HG02840 (cell line): ENCODE results near the gene PRUNE1.

Experiments
- ATAC-seq: cut with Tn5 transposase; IDR thresholded peaks from one replicate; pipeline ENCODE4 v1.9.1; 2021; ENCODE audit warnings: mild to moderate bottlenecking, moderate library complexity, moderate number of reproducible peaks; ENCODE audit not compliant: unreplicated experiment, low FRiP score

Gene PRUNE1, protein sequence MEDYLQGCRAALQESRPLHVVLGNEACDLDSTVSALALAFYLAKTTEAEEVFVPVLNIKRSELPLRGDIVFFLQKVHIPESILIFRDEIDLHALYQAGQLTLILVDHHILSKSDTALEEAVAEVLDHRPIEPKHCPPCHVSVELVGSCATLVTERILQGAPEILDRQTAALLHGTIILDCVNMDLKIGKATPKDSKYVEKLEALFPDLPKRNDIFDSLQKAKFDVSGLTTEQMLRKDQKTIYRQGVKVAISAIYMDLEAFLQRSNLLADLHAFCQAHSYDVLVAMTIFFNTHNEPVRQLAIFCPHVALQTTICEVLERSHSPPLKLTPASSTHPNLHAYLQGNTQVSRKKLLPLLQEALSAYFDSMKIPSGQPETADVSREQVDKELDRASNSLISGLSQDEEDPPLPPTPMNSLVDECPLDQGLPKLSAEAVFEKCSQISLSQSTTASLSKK

DNA sequence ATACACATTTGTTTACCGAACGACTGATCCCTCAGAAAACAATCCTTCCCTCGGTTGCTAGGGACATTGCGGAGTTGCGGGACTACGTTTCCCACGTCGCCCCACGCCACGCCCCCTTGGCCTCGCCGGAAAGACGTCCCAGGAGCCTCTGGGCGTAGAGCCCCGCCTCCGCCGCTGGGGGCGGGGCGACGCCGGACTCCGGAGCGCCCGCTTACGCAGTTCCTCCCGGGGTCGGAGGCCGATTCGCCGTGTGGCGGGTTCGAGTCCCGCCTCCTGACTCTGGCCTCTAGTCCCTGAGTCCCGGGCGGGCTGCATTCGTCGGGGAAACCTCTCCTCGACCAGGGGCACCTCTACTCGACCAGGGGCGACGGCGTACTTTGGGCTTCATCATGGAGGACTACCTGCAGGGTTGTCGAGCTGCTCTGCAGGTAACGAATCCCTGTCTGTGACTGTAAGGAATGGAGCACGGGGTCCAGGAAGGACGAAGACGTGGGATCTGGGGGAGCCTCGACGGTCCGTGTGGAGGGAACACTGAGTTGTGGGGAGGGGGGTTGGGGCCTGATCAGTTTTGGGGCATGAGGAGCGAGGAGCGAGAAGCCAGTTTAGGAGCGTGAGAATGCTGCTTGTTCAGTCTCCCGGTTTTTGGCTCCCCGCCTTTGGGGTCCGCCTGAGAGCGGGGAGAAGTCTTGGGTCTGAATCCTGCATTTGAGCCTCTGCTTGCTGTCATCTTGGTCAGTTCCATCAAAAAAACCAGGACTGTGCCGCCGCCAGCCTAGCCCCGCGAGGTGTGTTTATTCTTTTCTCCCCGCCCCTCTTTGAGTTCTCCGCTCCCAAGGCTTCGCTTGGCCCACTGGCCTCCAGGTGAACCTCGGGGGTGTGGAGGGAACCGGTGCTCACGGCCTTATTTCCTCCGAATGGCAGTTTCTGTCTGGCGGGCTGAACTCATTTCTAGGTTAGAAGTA lies at the start of gene PRUNE1:
Gene PRUNE1 (plus strand): TSS at position 206 of the 962 bp plus-strand sequence. CDS start 184 bp downstream, at position 390.
- peak; percentile 63 for ATAC-seq

DNA sequence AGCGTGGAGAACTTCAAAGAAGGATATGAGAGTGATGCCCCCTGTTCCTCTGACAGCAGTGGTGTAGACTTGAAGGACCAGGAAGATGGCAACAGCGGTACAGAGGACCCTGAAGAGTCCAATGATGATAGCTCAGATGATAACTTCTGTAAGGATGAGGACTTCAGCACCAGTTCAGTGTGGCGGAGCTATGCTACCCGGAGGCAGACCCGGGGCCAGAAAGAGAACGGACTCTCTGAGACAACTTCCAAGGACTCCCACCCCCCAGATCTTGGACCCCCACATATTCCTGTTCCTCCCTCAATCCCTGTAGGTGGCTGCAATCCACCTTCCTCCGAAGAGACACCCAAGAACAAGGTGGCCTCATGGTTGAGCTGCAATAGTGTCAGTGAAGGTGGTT lies 47.6 kb upstream of the PRUNE1 start:
- ATAC-seq = no peak

DNA sequence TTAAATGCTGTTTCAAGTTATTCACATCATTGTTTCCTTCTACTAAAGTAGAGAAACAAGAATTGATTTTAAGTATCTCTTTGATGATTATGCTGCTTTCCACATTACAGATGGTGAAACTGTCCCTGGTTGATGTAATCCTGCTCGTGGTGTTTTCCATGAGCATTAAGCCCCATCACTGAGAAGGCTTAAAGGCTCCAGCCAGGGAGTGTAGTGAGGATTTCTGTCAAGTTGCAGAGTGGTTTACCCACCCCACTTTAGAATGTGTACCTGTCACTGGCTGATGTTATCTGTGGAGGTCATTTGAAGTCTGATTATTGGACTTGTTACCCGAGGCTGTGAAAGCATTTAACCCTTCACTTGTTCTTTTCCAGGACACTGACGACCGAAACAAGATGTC lies 46.5 kb upstream of the PRUNE1 start:
- no peak for ATAC-seq

DNA sequence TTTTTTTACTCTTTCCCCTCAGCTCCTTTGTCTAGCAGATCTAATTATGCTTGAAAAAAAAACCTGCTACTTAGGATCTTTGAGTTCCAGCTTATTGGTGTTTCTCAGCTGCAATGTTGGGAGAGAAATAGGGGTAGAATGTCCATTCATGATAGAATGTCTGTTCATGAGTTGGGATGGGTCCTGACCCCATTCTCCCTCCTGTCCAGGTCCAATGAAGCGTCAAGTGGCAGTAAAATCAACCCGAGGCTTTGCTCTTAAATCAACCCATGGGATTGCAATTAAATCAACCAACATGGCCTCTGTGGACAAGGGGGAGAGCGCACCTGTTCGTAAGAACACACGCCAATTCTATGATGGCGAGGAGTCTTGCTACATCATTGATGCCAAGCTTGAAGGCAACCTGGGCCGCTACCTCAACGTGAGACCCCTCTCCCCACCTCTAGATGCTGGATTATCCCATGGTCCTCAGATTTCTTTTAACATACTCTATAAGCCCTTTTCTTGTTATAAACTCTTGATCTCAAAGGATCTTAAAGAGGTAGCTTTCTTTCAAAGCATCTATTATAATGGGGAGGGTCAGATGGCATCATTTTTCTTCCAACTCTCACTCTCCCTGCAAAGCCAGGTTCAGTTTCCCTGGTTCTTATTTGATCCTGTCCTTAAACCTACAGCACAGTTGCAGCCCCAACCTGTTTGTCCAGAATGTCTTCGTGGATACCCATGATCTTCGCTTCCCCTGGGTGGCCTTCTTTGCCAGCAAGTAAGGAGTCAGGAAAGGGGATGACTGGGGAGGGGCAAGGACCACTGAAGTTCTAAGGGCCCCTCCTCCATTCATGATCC lies 44.7 kb upstream of the PRUNE1 start:
- ATAC-seq = no peak

DNA sequence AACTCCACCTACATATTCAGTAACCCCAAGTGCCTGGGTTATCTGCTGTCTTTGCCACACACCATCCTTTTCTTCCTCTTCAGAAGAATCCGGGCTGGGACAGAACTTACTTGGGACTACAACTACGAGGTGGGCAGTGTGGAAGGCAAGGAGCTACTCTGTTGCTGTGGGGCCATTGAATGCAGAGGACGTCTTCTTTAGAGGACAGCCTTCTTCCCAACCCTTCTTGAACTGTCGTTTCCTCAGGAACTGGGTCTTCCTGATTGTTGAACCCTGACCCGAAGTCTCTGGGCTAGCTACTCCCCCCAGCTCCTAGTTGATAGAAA lies 44.1 kb upstream of the PRUNE1 start:
- ATAC-seq = no peak

DNA sequence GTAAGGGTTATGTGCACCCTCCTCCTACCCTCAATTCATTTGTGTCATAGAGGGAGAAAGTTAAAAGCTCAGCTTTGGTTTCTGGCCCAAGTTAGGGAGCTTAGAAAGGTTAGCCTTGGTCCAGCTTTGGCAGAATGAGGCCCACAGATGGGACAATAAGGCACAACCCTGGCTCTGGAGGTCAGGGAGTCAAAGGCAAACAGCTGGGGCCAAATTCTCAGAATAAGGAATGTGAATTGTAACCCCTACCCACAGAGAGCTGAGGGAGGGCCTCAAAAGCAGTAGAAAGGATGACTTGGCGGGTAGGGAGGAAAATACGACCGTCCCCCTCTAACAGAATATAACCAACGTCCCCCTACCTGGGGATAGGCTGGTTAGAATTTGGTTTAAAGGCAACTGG lies 42.6 kb upstream of the PRUNE1 start:
- no peak for ATAC-seq

DNA sequence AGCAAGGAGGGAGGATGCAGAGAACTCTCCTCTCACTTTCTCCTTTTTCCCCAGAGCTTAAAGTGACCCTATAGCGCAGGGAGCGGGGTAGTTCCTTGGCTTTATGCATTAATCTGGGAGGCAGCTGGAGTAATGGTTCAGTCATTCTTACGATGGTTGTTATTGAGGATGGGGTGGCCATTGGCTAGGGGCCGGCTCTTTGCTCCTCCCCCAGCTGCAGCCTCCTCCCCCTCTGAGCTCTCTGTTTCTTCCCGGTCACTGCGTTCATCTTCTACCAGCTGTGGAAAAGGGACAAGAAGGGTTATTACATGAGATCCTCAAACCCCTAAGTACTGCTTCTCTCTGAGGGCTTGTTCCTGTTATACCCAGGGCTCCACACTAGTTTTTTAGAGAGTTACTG lies 42.2 kb upstream of the PRUNE1 start:
- no peak for ATAC-seq

DNA sequence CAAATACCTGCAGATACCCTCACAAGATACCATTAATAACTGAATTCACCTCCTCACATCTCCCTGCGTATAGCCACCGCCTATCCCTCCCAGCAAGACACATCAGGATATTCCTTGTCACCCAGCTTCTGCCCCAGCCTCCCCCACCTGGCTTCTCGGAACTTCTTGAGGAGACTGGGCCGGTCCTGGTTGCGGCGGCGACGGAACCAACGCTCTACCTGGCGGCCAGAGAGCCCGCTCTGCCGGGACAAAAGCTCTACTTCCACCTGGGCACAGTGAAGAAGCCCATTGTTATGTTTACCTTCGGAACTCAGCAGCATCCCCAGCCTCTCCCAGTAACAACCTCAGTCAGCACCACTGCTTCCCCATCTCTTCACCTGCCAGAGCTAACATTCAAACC lies 40.3 kb upstream of the PRUNE1 start:
- ATAC-seq = no peak

DNA sequence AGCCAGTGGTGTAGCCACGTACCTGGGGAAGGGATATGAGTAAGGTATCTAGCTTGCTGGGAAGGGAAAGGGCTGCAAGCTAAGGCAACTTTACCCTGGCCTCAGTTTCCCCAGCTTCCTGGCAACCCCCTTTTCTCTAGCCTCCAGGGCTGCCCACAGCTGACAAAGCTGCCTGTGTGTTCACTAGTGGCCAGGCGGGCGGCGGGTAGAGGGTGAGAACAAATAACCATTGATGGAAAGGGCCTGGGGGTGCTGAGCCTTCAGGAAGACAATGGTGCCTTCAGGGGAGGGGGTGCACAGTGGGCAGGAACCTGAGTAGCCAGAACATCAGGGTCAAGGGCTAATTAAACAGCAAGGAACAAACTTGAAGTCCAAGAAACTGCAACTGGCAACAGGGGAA lies 39.8 kb upstream of the PRUNE1 start:
- ATAC-seq = no peak

DNA sequence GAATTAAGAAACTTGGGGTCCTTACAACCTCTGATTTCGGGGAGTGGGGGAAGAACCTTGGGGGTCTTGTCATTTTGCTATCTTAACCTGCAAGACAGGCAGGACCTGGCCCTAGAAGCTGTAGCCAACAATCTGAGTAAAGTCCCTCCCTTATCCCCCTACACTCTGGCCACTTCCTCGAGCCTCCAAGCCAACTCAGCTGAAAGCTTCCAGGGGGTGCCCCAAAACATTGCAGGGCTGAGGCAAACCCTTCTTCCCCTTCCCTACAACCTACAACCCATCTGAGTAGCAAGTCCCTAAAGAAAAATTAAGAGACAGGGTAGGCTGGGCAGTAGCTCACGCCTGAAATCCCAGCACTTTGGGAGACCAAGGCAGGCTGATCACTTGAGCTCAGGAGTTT lies 38.6 kb upstream of the PRUNE1 start:
- no peak for ATAC-seq

DNA sequence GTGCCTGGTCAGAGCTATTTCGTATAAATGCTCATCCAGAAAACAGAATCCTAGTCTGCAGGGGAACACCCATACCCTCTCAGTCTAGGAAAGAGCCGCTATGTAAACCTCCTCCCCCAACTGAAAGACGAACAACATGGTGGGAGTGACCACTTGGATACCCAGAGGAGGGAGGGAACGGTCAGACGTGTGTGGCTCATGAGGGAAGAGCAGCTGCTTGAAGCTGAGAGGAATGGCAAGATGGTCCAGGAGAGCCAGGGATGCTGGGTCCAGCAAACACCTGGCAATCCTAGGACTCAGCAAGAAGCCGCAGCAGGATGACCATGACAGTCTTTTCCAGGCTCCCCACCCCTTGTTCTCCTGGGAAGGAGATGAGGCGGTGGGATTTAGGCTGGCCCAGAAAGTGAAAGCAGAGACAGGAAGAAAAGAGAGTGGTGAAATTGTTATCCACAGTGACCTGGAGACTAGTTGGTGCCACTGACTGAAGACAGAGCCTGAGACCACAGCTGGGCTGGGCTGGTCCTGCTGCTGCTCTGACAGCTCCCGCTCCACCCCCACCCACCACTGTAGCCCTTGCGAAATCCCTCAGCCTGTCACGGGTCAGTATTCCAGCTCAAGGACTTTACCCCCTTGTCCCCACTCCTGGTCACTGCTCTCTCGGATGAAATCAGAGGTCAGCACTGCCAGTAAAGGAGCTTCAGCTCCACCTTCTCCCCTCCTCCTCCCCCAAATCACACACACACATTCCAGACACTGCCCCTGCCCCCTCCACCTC lies 37.3 kb upstream of the PRUNE1 start:
- no peak for ATAC-seq

DNA sequence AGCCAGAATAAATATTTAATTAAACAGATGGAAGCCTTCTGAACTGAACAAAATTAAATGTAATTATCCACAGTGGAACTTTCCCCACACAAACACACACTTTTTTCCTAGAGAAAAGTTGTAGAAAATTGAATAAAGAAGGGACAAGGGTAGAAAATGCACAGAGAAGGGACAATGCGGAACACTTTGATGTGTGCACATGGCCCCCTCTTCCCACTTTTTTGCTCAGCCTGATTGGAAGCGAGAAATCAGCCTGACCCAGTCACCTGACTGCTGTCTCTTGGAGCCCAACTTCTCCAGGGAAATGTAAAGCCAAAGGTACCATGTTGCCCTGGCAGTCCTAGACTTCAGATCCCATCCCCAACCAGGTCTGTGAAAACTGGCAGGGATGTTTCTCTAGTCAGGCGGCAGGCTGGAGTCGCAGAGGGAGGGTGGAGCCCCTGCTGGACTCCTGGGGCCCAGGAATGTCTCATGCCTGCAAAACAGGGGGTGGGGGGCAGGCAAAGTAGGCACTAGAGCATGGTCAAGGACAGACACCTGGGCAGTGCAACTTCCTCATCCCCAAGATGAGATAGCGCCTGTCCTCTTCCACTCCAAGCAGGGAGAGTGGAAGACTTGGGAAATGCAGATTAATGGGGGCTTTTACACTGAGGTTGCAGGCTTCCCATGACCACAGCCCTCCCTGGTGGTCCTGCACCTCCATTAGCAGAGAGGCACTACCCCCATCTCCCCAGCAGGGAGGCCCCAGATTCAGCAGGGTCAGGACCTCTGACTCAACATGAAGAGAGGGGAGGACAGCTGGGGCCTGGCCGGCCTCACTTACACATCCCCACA lies 36.4 kb upstream of the PRUNE1 start:
- ATAC-seq = no peak

DNA sequence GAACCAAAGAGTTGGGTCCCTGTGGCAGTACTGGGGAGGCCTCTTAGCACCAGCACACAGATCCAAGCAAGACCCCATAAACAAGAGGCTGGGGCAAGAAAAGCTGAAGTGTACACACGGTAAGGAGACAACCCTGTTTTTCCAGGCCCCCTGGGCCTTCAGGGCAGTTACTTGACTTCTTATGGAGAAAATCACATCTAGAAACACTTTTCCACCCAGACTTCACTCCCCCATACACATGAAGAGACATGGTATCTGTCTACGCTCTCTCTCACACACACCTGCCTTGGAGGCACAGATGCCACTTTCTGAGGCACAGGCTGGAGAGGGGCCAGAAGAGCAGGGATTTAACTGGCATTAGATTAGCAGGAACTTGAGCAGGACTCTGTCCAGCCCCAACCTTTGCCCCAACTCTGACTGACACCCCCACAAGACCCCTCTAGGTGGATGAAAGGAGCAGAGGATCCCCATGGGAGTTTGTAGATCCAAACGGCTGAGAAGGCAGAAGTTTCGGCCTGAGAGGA lies 35.8 kb upstream of the PRUNE1 start:
- no peak for ATAC-seq

DNA sequence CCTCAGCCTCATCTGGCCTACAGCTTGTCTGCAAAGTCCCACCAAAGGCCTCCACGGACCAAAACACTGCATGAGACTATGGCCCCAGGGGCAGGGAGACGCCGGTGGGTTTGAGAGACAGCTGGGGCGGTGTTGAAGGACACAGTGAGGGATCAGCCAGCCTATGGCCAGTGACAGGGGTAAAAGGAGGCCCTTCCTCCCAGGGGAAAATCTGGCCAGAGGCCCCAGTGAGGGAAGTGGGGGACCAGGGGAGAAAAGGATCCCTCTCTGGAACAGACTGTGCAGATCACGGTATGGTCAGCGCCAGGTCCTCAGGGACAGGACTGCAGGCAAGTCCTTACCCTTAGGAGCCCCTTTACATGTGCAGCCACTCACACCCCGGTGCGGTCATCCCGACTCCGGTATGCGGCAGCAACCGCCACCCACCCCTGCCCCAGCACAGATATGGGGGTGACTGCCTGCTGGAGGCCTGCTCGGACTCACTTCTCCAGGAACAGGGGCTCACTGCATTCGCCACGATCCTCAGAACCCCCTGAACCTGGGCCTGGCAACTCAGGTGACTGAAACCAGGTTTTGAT lies 34.9 kb upstream of the PRUNE1 start:
- ATAC-seq = no peak

DNA sequence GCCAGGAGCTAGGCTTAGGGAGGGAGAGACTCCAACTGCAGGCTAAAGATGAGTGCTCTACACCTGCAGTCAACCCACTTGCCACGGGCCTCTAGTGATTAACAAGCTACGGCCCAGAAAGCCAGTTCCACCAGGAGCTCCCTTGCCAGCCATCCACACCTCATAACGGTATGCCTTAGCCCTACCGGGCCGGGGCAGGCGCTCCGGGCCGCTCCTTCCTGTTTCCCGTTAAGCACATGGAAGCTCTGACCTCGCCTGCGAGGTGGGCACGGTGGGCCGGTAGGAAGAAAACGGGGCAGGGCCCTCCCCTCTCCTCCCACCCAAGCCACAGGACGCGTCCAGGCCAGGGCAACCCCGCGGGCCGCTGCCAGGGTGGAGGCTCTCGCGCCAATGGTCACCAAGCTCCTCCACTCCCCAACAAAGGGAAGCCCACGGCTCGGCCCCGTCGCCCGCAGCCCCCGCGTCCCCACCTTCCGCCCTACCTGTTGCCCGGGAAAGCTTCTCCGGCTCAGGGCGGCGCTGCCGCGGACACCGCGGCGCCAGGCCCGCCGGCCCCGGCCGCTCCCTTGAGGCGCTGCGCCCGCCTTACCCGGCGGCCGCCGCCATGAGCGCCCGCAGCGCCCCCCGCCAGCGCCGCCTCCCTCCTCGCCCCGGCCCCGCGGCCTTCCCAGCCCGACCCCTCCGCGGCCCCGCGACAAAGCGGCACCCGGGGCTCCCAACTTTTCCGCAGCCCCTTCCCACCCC lies 34.2 kb upstream of the PRUNE1 start:
- peak; percentile 53 for ATAC-seq

DNA sequence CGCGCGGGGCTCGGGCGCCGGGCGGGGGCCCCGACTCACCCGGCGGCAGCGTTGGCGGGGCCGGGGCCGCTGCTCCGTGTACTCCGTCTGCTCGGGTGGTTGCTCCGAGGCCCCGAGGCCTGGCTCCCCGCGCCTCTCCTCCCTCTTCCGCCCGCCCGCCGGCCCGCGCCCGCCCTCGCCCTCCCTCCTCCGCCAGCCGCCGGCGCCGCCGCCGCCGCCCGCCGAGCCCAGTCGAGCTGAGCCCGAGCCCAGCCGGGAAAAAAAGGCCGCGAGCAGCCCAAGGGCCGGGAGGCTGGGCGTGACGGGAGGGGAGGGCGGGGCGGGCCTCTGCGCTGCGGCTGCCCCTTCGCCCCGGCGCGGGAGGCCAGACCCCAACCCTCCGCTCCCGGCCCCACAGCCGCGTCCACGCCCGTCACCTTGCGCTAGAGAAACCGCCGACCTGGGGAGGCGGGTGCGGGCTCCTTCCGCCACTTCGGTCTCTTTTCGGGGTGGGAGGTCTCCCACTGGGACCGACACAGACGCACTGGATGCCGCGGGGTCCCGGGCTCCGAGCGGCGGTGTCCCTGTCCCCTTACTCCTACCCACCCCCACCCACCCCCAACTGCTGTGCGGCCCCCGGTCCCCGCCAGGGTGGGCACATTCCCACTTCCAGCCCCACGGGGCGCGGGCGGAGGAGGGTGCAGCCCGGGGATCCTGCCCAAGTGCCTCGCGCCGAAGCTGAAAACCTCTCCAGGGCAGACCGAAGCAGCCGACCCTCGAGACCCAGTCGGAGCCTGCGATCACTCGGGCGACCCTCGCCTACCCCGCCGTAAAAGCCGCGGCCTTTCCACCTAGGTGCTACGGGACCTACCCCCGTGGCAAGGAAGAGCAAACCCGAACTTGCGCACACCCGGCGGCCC lies 33.4 kb upstream of the PRUNE1 start, which contains the start of gene CERS2:
Gene CERS2 (minus strand): TSS at position 256 of the 899 bp plus-strand sequence. CDS start 5,745 bp downstream, outside the sequence.
- peak; percentile 50 for ATAC-seq

DNA sequence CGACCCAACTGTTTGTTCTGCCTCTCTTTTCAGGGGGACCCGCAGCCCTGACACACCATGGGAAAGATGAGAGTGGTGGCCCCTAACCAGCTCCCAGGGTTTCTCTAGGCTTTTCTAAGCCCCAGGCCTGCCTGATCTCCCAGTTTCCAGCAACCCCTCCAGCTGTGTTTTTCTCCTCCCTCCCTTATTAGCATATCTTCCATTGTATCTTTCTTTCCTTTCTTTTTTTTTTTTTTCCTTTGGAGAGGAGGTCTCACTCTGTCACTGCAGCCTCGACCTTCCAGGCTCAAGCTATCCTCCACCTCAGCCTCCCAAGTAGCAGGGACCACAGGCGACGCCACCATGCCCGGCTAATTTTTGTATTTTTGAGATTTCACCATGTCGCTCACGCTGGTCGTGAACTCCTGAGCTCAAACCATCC lies 31.8 kb upstream of the PRUNE1 start:
- no peak for ATAC-seq
